Chondrocyte (in vitro differentiated cells): ENCODE results near the gene ARHGAP15. TPM values are rescaled to one million over a fixed set of nuclear protein-coding genes. Genes with fewer than 3 reads are reported as not detected.

Source experiments
- DNase-seq: peaks from one replicate; pipeline ENCODE4 v3.0.0; 2021; ENCODE audit warnings: mixed read lengths, low spot score
- H3K27ac Mint-ChIP-seq: one replicate; pipeline ENCODE4 v1.8.0; 2021; ENCODE audit warnings: mild to moderate bottlenecking, moderate library complexity, mixed read lengths; ENCODE audit not compliant: unreplicated experiment
- H3K27me3 Mint-ChIP-seq: 2 replicates; pipeline ENCODE4 v1.8.0; 2021; ENCODE audit warnings: low read depth, mixed read lengths
- H3K36me3 Mint-ChIP-seq: 2 replicates; pipeline ENCODE4 v1.8.0; 2021; ENCODE audit warnings: low read depth, mixed read lengths
- H3K4me1 Mint-ChIP-seq: 2 replicates; pipeline ENCODE4 v1.8.0; 2021; ENCODE audit warnings: low read depth, mild to moderate bottlenecking, mixed read lengths
- H3K4me3 Mint-ChIP-seq: one replicate; pipeline ENCODE4 v1.8.0; 2021; ENCODE audit warnings: mild to moderate bottlenecking, moderate library complexity, mixed read lengths; ENCODE audit not compliant: unreplicated experiment
- H3K9me3 Mint-ChIP-seq: 2 replicates; pipeline ENCODE4 v1.8.0; 2021; ENCODE audit warnings: low read depth, mixed read lengths
- CTCF ChIP-seq: fragments of 200-600 bp; sonication (generic); IDR thresholded peaks from 2 replicates; pipeline ENCODE4 v1.5.0; 2021; ENCODE audit warnings: antibody characterized with exemption, mild to moderate bottlenecking, moderate library complexity
- total RNA-seq: library from RNA; stranded (reverse); gene quantifications from 3 replicates; pipeline ENCODE4 v1.2.1, GENCODE V29; 2021

ARHGAP15 gene
- total RNA-seq, 1 donor from 2014 or later, result 0.42 TPM

- no peak for TF ChIP-seq CTCF
- H3K4me3 Mint-ChIP-seq, result no peak overlapping the region
- DNase-seq, result no peak
- H3K4me1 Mint-ChIP-seq, result peaks cover 9% of the 10 kb centered on the region
- H3K27ac Mint-ChIP-seq, result no peak overlapping the region
- H3K9me3 Mint-ChIP-seq, result no peaks in the 10 kb centered on the region
- H3K27me3 Mint-ChIP-seq, result peaks cover 3% of the 10 kb centered on the region
- H3K36me3 Mint-ChIP-seq, result no peaks in the 10 kb centered on the region
Measured at GRCh38 chr2:143696651-143697050, 567.4 kb downstream of the ARHGAP15 start.

GRCh38 chr2:143697744-143698143, 568.5 kb downstream of the ARHGAP15 start:
- Mint-ChIP-seq H3K27me3 (peaks cover 3% of the 10 kb centered on the region), H3K4me1 (peaks cover 9% of the 10 kb centered on the region), H3K36me3 (no peaks in the 10 kb centered on the region), H3K4me3 (no peak overlapping the region), H3K9me3 (no peaks in the 10 kb centered on the region), H3K27ac (no peak overlapping the region)
- no peak for TF ChIP-seq CTCF
- no peak for DNase-seq

GRCh38 chr2:143698352-143698751, 569.1 kb downstream of the ARHGAP15 start:
- Mint-ChIP-seq H3K4me3 (no peak overlapping the region), H3K9me3 (no peaks in the 10 kb centered on the region), H3K4me1 (peaks cover 9% of the 10 kb centered on the region), H3K36me3 (no peaks in the 10 kb centered on the region), H3K27ac (no peak overlapping the region), H3K27me3 (no peaks in the 10 kb centered on the region)
- no peak for TF ChIP-seq CTCF
- DNase-seq, result no peak

GRCh38 chr2:143698888-143699570, 569.8 kb downstream of the ARHGAP15 start:
- no peak for TF ChIP-seq CTCF
- Mint-ChIP-seq H3K4me3 (no peak overlapping the region), H3K4me1 (peaks cover 9% of the 10 kb centered on the region), H3K27ac (no peak overlapping the region), H3K27me3 (no peaks in the 10 kb centered on the region), H3K36me3 (no peaks in the 10 kb centered on the region), H3K9me3 (no peaks in the 10 kb centered on the region)
- no peak for DNase-seq

GRCh38 chr2:143700865-143701264, 571.6 kb downstream of the ARHGAP15 start:
- Mint-ChIP-seq H3K27ac (peak overlapping the region; percentile 34), H3K4me3 (no peak overlapping the region), H3K27me3 (no peaks in the 10 kb centered on the region), H3K9me3 (no peaks in the 10 kb centered on the region), H3K4me1 (peaks cover 17% of the 10 kb centered on the region), H3K36me3 (no peaks in the 10 kb centered on the region)
- no peak for TF ChIP-seq CTCF
- DNase-seq, result no peak
